Muscle layer of duodenum (tissue), 2 donors: ENCODE measurements around the gene ZNF236.

Source experiments
- H3K27ac ChIP-seq: one replicate; pipeline ENCODE4 v1.7.0; 2013; ENCODE audit warnings: mild to moderate bottlenecking, low read length
- H3K27me3 ChIP-seq: one replicate; pipeline ENCODE4 v1.7.0; 2013; ENCODE audit warnings: low read depth, mild to moderate bottlenecking, control low read depth, low read length
- H3K36me3 ChIP-seq, 2 donors: one replicate each; pipeline ENCODE4 v1.7.0; 2013; ENCODE audit warnings: low read length in 2 of 2, control low read depth in 1 of 2, mild to moderate bottlenecking in 1 of 2; ENCODE audit not compliant: insufficient read depth in 2 of 2, control insufficient read depth in 1 of 2
- H3K4me1 ChIP-seq, 2 donors: one replicate each; pipeline ENCODE4 v1.7.0; 2013; ENCODE audit warnings: low read length in 2 of 2, mild to moderate bottlenecking in 2 of 2, control low read depth in 1 of 2, moderate library complexity in 1 of 2; ENCODE audit not compliant: insufficient read depth in 2 of 2, control insufficient read depth in 1 of 2
- H3K4me3 ChIP-seq, 2 donors: one replicate each; pipeline ENCODE4 v1.7.0; 2013; ENCODE audit warnings: low read length in 2 of 2, low read depth in 1 of 2, mild to moderate bottlenecking in 1 of 2
- H3K9me3 ChIP-seq, 2 donors: one replicate each; pipeline ENCODE4 v1.7.0; 2013; ENCODE audit warnings: low read length in 2 of 2, control low read depth in 1 of 2, mild to moderate bottlenecking in 1 of 2; ENCODE audit not compliant: control insufficient read depth in 1 of 2
- donor health status: healthy.

Gene ZNF236

GRCh38 chr18:76979111-76979751 lies 156.9 kb downstream of the ZNF236 start:
- no peak overlapping the region for H3K27ac ChIP-seq
- no peaks in the 10 kb centered on the region for H3K27me3 ChIP-seq
- H3K4me3 ChIP-seq, result no peak overlapping the region
- H3K9me3 ChIP-seq, result no peaks in the 10 kb centered on the region
- H3K4me1 ChIP-seq, result peaks cover 0 to 5% of the 10 kb centered on the region in 2 donors
- H3K36me3 ChIP-seq, result no peaks in the 10 kb centered on the region

- peaks cover 0 to 5% of the 10 kb centered on the region in 2 donors for H3K4me1 ChIP-seq
- H3K4me3 ChIP-seq, result no peak overlapping the region
- no peak overlapping the region for H3K27ac ChIP-seq
- H3K27me3 ChIP-seq, result no peaks in the 10 kb centered on the region
- no peaks in the 10 kb centered on the region for H3K36me3 ChIP-seq
- H3K9me3 ChIP-seq, result no peaks in the 10 kb centered on the region
Observed at GRCh38 chr18:76979906-76980305, 157.5 kb downstream of the ZNF236 start.

DNA sequence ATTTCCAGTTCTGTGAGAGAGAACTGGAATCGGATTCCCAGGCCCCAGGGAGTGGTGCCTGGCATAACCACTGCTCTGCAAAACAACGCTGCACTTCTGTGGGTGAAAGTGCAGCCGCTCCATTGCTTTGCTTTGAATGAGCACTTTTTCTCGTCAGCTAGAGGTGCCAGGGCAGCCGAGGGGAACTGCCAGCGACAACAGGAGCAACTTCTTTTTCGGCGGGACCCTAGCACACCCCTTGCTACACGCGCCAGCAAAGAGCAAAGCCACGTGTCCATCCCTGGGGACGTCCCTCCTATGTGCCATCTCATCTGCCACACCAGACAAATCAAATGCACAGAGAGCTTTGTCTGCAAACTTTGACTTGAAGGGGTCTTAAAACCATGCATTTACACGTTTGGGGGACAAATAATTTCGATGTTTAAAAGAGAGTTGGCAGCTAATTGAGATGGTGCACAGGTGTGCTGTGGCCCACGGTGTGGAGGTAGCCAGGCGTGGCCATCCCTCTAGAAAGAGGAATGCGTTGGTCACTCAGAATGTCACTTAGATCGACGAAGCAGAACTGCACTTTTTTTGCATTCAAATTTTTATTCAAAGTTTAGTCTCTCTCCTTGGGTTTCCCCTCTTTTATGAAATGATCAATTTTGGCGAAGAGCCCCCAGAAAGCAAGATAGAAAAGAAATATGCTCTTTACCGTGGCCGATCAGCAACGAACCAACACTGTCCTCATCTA lies 158.5 kb downstream of the ZNF236 start:
- no peaks in the 10 kb centered on the region for H3K36me3 ChIP-seq
- H3K4me3 ChIP-seq, result no peak overlapping the region
- no peaks in the 10 kb centered on the region for H3K9me3 ChIP-seq
- H3K4me1 ChIP-seq, result peaks cover 0 to 5% of the 10 kb centered on the region in 2 donors
- H3K27ac ChIP-seq, result no peak overlapping the region
- no peaks in the 10 kb centered on the region for H3K27me3 ChIP-seq

DNA sequence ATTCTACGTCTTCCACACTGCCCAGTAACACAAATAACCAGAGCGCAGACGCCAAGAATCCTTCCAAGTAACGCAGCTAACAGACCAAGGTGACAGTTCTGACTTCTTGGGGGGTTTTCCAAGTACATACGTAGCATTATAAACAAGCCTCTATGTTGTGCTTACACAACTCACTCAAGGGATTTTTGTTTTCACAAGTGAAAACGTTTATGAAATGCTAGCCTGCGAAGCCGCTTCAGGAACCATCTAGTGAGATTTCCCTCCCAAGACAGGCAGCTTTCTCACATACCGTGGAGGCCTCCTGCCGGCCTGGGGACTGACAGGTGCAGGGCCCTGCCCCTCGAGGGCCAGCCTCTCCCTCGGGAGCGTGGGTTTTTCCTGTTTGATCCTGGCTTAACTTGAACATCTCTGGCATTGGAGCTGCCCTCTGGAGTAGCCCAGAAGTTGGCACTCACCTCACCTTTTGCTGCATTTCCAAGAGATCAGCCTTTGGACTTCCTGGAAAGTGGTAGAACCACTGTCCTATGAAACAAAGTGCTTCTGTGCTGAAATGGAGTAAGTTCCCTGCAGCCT lies 159.1 kb downstream of the ZNF236 start:
- Histone ChIP-seq H3K27ac (no peak overlapping the region), H3K4me1 (peaks cover 0 to 5% of the 10 kb centered on the region in 2 donors), H3K4me3 (no peak overlapping the region), H3K27me3 (no peaks in the 10 kb centered on the region), H3K9me3 (no peaks in the 10 kb centered on the region), H3K36me3 (no peaks in the 10 kb centered on the region)

DNA sequence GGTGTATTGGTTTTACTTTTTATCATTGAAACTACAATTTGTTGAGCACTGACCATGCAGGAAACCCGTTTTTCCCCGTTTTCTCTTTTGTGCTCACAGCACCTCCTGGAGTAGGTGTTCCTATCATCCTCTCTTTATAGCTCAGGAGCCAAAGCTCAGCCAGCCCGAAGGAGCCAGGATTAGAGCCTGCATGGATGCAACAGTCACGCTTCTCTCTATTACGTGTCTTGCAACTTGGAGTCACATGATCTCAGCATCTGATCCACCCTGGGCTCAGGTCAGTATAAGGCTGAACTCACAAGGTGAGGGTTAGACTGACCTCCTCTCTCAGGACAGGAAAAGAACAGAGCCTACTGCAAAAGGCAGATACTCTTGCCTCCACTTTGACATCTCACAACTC lies 159.7 kb downstream of the ZNF236 start:
- Histone ChIP-seq H3K27ac (no peak overlapping the region), H3K36me3 (no peaks in the 10 kb centered on the region), H3K27me3 (no peaks in the 10 kb centered on the region), H3K4me3 (no peak overlapping the region), H3K4me1 (peaks cover 0 to 5% of the 10 kb centered on the region in 2 donors), H3K9me3 (no peaks in the 10 kb centered on the region)

- no peak overlapping the region for H3K27ac ChIP-seq
- H3K27me3 ChIP-seq, result no peaks in the 10 kb centered on the region
- no peaks in the 10 kb centered on the region for H3K36me3 ChIP-seq
- peaks cover 0 to 5% of the 10 kb centered on the region in 2 donors for H3K4me1 ChIP-seq
- H3K9me3 ChIP-seq, result no peaks in the 10 kb centered on the region
- H3K4me3 ChIP-seq, result no peak overlapping the region
Observed at GRCh38 chr18:76982841-76983583, 160.7 kb downstream of the ZNF236 start.

- H3K4me3 ChIP-seq, result no peak overlapping the region
- H3K36me3 ChIP-seq, result no peaks in the 10 kb centered on the region
- no peaks in the 10 kb centered on the region for H3K27me3 ChIP-seq
- H3K9me3 ChIP-seq, result no peaks in the 10 kb centered on the region
- no peak overlapping the region for H3K27ac ChIP-seq
- H3K4me1 ChIP-seq, result peaks cover 0 to 5% of the 10 kb centered on the region in 2 donors
Observed at GRCh38 chr18:76983613-76984051, 161.3 kb downstream of the ZNF236 start.

DNA sequence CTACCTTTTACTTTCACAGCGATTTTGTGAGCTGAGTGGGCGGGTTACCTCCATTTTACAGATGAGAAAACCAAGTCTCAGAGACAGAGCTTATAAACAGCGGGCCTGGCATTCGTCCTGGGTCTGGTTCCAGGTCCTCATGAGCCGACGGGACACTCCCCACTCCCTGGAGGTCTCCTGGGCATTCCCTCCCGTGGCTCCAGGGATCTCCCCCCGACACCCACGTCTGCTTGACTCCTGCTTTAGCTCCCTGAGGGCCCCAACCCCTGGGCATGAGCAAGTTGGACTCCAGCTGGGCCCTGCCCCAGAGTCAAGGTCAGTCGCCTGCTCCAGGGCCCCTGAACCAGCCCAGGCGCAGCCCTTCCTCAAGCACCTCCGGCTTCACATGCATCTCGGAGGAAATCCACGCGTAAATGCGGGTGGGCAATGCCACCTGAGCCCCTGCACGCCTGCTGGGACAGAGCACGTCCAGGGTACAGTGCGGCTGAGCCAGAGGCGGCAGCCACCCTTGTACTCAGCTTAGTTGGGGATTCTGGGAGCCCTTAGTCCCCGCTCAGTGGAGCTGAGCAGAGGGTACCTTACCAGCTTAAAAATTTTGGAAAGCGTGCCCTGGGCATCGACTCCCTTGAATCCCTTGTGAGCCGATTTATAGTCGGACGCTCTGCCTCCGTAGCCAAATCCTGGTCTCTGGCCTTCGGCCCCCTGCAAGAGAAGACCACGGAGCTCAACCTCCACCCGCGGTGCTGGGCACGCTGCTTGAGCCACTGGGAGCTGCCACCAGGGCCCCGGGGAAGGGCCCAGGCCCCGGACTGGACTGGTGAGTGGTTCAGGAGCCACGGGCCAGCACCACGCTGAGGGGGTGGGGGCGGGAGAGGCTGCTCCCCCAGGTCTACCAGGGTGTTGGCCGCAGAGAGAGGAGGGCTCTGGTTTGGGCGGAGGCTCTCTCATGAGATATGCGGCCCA lies 162.1 kb downstream of the ZNF236 start:
- no peak overlapping the region for H3K27ac ChIP-seq
- no peaks in the 10 kb centered on the region for H3K27me3 ChIP-seq

GRCh38 chr18:76985156-76985950 lies 163.0 kb downstream of the ZNF236 start:
- Histone ChIP-seq H3K9me3 (no peaks in the 10 kb centered on the region), H3K4me3 (no peak overlapping the region), H3K36me3 (no peaks in the 10 kb centered on the region), H3K27ac (no peak overlapping the region), H3K27me3 (no peaks in the 10 kb centered on the region), H3K4me1 (peaks cover 0 to 5% of the 10 kb centered on the region in 2 donors)

More for the DNA sequence above, 162.1 kb downstream of the ZNF236 start:
- Histone ChIP-seq H3K4me3 (no peak overlapping the region), H3K4me1 (peaks cover 0 to 5% of the 10 kb centered on the region in 2 donors), H3K36me3 (no peaks in the 10 kb centered on the region), H3K9me3 (no peaks in the 10 kb centered on the region)

- no peaks in the 10 kb centered on the region for H3K27me3 ChIP-seq
- no peaks in the 10 kb centered on the region for H3K9me3 ChIP-seq
- H3K4me3 ChIP-seq, result no peak overlapping the region
- no peak overlapping the region for H3K27ac ChIP-seq
- no peaks in the 10 kb centered on the region for H3K36me3 ChIP-seq
- peaks cover 0 to 5% of the 10 kb centered on the region in 2 donors for H3K4me1 ChIP-seq
Observed at GRCh38 chr18:76985951-76986236, 163.5 kb downstream of the ZNF236 start.
